Mucosa of descending colon (tissue), 3 donors: Measurements from ENCODE around the gene SMIM41. TPM values are rescaled to one million over a fixed set of nuclear protein-coding genes. Genes with fewer than 3 reads are reported as not detected.
A peak's percentile ranks its signal among the peaks of the same experiment; 100 is the strongest.

Experiments
- ATAC-seq: fragments of 200-7000 bp; cut with Tn5 transposase; one replicate; pipeline ENCODE4 v1.9.1; 2020; ENCODE audit warnings: mild to moderate bottlenecking, moderate library complexity
- DNase-seq, 3 donors: peaks; one replicate each; pipeline ENCODE4 v3.0.0-alpha.2; 2020
- H3K36me3 ChIP-seq: fragments of 200-600 bp; one replicate; pipeline ENCODE4 v1.8.0; 2021; ENCODE audit warnings: low read depth, mild to moderate bottlenecking
- H3K4me1 ChIP-seq: fragments of 200-600 bp; one replicate; pipeline ENCODE4 v1.8.0; 2021; ENCODE audit warnings: low read depth, mild to moderate bottlenecking
- H3K4me3 ChIP-seq: fragments of 200-600 bp; one replicate; pipeline ENCODE4 v1.8.0; 2021; ENCODE audit warnings: mild to moderate bottlenecking
- H3K9me3 ChIP-seq: fragments of 200-600 bp; one replicate; pipeline ENCODE4 v1.8.0; 2021; ENCODE audit warnings: mild to moderate bottlenecking
- intact Hi-C, 2 donors: fragments of 100-400 bp; cut with DNase I in 1 of 2; cut with micrococcal nuclease in 1 of 2; formaldehyde crosslinking; loops; one replicate each; pipeline versions ENCODE4 v1.11.0 to v1.11.1; 2022; cut with DNase I, micrococcal nuclease
- total RNA-seq, 3 donors: library from RNA; stranded (reverse); fragmentation: NEBNext Ultra II Directional in 2 of 3; extraction: Animal tissue kit (Norgen Biotek cat#: 25700) in 2 of 3; gene quantifications; one replicate each; pipeline versions ENCODE4 v1.2.1 to v1.2.4, GENCODE V29; 2021 to 2023
- TF ChIP-seq, protein P1 (sequence below): fragments of 200-600 bp; IDR thresholded peaks from one replicate; pipeline ENCODE4 v1.8.0; 2022; ENCODE audit warnings: antibody characterized with exemption, mild to moderate bottlenecking
- donor health status: DM: no; HTN: no; CAD: no; lungs with moderate emphysema.
- donor health status: DM: no; HTN: no; CAD: no.
- donor health status: DM: no; HTN: yes; CAD: no.

Gene SMIM41
- total RNA-seq, 3 donors from 2014 or later, result 0.32 to 0.41 TPM; not detected in 1

DNA sequence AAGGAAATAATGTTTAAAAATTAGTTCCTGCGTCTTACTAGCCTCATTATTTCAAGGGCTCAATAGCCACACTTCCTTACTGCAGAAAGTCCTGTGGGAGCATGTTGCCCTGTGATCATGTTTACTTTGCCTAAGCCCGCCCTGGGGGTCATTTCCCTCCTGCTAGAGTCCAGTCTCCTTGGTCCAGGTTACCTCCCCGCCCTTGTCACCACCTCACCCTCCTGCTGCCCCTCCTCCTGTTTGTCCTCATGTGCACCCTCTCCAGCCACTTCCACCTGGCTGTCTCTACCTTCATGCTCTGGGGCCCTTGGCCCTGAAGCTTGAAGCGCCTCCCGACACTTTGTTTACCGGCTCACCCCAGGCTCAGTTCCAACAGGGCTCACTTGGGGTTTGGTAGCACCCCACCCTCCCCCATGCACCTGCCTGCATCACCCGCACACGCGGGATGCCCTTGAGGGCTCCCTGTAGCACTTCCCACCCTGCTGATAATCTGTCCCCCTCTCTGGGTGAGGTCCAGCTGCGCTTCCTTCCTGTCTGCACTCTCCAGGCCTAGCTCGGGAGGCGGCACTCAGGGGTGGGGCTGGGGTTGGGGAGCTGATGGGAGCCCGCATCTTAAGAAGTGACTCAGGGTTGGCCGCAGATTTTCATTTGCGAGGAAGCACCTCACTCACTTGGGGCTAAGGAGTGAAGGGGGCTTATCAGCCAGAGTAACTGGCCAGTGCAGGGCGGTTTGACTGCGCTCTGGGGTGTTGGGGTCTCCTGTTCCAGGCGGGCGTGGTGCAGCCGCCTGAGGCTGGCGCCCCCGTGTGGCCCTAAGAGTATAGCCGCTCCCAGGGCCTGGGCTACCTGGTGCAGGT lies 40.1 kb downstream of the SMIM41 start:
- DNase-seq, result peak in 2 of 3 donors; percentile 65 to 68
- intact Hi-C loops, result no loop called here
- Histone ChIP-seq H3K4me1 (peaks cover 10% of the 10 kb centered on the region), H3K9me3 (no peaks in the 10 kb centered on the region), H3K4me3 (no peak overlapping the region), H3K36me3 (no peaks in the 10 kb centered on the region)
- TF ChIP-seq, protein P1, sequence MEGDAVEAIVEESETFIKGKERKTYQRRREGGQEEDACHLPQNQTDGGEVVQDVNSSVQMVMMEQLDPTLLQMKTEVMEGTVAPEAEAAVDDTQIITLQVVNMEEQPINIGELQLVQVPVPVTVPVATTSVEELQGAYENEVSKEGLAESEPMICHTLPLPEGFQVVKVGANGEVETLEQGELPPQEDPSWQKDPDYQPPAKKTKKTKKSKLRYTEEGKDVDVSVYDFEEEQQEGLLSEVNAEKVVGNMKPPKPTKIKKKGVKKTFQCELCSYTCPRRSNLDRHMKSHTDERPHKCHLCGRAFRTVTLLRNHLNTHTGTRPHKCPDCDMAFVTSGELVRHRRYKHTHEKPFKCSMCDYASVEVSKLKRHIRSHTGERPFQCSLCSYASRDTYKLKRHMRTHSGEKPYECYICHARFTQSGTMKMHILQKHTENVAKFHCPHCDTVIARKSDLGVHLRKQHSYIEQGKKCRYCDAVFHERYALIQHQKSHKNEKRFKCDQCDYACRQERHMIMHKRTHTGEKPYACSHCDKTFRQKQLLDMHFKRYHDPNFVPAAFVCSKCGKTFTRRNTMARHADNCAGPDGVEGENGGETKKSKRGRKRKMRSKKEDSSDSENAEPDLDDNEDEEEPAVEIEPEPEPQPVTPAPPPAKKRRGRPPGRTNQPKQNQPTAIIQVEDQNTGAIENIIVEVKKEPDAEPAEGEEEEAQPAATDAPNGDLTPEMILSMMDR, result peak; percentile 77
- ATAC-seq, result peak; percentile 88

DNA sequence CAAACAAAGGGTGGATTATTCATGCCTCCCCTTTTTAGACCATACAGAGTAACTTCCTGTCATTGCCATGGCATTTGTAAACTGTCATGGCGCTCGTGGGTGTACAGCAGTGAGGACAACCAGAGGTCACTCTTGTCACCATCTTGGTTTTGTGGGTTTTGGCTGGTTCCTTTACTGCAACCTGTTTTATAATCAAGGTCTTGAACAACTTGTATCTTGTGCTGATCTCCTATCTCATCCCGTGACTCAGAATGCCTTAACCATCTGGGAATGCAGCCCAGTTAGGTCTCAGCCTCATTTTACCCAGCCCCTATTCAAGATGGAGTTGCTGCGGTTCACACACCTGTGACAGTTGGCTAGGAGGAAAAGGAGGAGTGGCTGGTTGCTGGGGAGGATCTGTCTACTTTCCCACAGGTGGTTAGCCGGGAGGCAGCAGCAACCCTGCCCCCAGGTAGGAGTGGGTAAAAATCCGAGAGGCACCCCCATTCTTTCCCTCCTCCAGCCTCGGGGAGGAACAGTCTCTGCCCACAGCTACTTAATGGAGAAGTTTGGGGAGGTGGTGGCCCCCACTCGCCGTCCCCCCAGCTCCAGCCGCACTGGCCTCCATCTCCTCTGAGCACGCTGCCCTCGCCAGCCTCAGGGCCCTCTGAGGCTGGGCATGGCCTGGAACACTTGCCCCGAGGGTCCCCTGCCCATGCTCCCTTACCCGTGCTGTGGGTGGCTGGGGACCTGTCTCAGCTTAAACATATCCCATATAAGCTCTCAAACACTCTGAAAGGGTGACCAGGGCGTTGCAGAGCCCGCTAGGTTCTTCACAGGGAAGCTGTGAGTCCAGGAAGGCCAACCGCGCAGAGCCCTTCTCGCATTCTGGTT lies 41.7 kb downstream of the SMIM41 start:
- H3K36me3 ChIP-seq, result no peaks in the 10 kb centered on the region
- intact Hi-C loops, result no loop called here
- DNase-seq, result no peak
- peaks cover 10% of the 10 kb centered on the region for H3K4me1 ChIP-seq
- no peaks in the 10 kb centered on the region for H3K9me3 ChIP-seq
- no peak for ATAC-seq
- no peak overlapping the region for H3K4me3 ChIP-seq
- TF ChIP-seq, protein P1, result no peak

DNA sequence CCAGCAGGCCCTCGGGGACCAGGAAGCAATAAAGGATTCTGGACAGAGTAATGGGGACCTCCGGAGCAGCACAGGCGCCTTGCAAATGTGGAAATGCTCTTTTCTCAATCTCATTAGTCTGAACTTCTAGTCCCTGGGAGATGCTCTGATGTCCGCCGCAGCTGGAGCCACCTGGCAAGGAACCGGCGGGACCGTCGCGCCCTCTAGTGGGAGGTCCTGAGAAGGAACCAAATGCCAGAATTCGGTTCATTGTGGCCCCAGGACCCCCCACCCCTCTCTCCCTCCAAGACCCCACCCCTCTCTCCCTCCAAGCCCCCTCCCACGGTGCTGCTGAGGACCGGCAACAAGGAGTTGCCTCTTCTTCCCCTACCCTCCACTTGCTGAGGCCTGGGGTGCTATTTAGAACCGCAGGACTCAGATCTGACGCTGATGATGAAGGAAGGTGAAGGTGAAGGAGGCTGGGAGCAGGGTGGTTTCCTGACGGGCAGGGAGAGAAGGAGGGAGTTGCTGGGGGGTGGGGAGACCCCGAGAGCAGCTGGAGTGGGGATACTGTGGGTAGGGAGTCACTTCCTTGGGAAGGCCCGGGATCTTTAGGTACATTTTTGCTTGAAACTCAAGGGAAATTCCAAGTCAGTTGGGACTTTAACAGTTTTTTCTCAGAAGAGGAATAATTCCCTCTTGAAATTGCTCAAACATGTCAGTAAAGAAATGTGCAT lies 42.5 kb downstream of the SMIM41 start:
- Histone ChIP-seq H3K4me1 (peaks cover 5% of the 10 kb centered on the region), H3K9me3 (no peaks in the 10 kb centered on the region), H3K36me3 (no peaks in the 10 kb centered on the region), H3K4me3 (no peak overlapping the region)
- TF ChIP-seq, protein P1, result peak; percentile 58
- intact Hi-C loops, result no loop called here
- DNase-seq (peak in 2 of 3 donors; percentile 77 to 78), ATAC-seq (peak; percentile 67)

DNA sequence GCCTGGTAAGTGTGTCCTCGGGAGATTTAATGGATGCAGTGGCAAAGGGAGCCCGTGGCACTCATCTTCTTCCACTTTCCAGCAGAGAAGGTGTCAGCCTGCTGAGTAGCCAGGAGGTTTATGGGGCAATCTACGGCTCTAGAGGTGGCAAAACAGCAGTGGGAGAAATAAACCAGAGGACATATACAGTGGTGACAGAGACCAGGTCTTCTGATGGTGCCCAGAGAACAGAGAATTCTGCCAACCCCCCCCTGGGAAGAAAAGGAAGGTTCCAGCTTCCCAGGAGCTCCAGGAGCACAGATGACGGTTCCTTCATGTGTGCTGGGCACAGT lies 43.0 kb downstream of the SMIM41 start:
- Histone ChIP-seq H3K4me1 (peaks cover 5% of the 10 kb centered on the region), H3K4me3 (no peak overlapping the region), H3K9me3 (no peaks in the 10 kb centered on the region), H3K36me3 (no peaks in the 10 kb centered on the region)
- TF ChIP-seq, protein P1, result no peak
- ATAC-seq (no peak), DNase-seq (no peak)
- intact Hi-C loops, result no loop called here

DNA sequence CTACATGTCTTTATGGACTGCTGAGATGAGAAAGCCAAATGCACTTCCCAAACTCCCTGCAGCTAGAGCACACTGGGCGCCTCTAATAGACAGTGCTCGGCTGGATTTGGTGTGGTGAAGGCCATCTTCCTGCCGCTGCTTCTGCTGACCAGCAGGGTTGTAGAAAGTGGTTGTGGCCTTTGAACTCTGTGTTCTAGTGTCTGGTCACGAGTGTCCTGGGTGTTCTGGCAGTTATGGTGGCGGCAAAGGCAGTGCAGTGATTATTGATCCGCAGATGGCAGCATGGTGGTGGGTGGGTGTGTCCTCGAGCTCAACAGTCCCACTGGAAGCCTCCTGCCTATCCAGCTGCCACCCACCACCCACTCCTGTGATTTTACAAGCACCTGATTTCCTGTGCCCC lies 43.4 kb downstream of the SMIM41 start:
- no peak overlapping the region for H3K4me3 ChIP-seq
- no peaks in the 10 kb centered on the region for H3K36me3 ChIP-seq
- DNase-seq (no peak), ATAC-seq (no peak)
- no peaks in the 10 kb centered on the region for H3K9me3 ChIP-seq
- peaks cover 5% of the 10 kb centered on the region for H3K4me1 ChIP-seq
- TF ChIP-seq, protein P1, result no peak
- intact Hi-C loops, result no loop called here
